ENCODE measurements around the gene SLC36A2.
"Not testable (repeated sequence)": the region's sequence is repeated elsewhere in the genome, so short reads cannot be mapped to it uniquely, and the experiment has no call there.

The SLC36A2 gene

GRCh38 chr5:151317871-151318270 is 29.5 kb downstream of the SLC36A2 start:
- peaks cover 5% of the 10 kb centered on the region for H3K4me1 ChIP-seq (ENCODE audit: insufficient read depth, low read length)

GRCh38 chr5:151315998-151316597 is 31.3 kb downstream of the SLC36A2 start:
- Histone ChIP-seq H3K36me3 (ENCODE audit: insufficient read depth, low read length) (no peaks in the 10 kb centered on the region), H2AFZ (ENCODE audit: low read depth, low read length) (no peak overlapping the region), H3K9me3 (ENCODE audit: low read length) (no peaks in the 10 kb centered on the region), H3K4me3 (ENCODE audit: low read length) (no peak overlapping the region), H3K27me3 (ENCODE audit: insufficient read depth, low read length) (no peaks in the 10 kb centered on the region), H3K4me1 (ENCODE audit: insufficient read depth, low read length) (no peaks in the 10 kb centered on the region)

More at GRCh38 chr5:151317871-151318270, 29.5 kb downstream of the SLC36A2 start:
- Histone ChIP-seq H3K9me3 (ENCODE audit: low read length) (no peaks in the 10 kb centered on the region), H3K36me3 (ENCODE audit: insufficient read depth, low read length) (no peaks in the 10 kb centered on the region), H3K4me3 (ENCODE audit: low read length) (no peak overlapping the region), H2AFZ (ENCODE audit: low read depth, low read length) (no peak overlapping the region), H3K27me3 (ENCODE audit: insufficient read depth, low read length) (no peaks in the 10 kb centered on the region)

- no peak overlapping the region for H3K4me3 ChIP-seq (ENCODE audit: low read length)
- no peaks in the 10 kb centered on the region for H3K9me3 ChIP-seq (ENCODE audit: low read length)
- H2AFZ ChIP-seq (ENCODE audit: low read depth, low read length): no peak overlapping the region
- no peaks in the 10 kb centered on the region for H3K27me3 ChIP-seq (ENCODE audit: insufficient read depth, low read length)
- H3K4me1 ChIP-seq (ENCODE audit: insufficient read depth, low read length): no peaks in the 10 kb centered on the region
- H3K36me3 ChIP-seq (ENCODE audit: insufficient read depth, low read length): no peaks in the 10 kb centered on the region
These were observed 34.0 kb downstream of the SLC36A2 start for GRCh38 chr5:151313357-151313756.

- Histone ChIP-seq H3K9me3 (ENCODE audit: low read length) (no peaks in the 10 kb centered on the region), H3K27me3 (ENCODE audit: insufficient read depth, low read length) (no peaks in the 10 kb centered on the region), H3K4me3 (ENCODE audit: low read length) (no peak overlapping the region), H3K36me3 (ENCODE audit: insufficient read depth, low read length) (no peaks in the 10 kb centered on the region), H3K4me1 (ENCODE audit: insufficient read depth, low read length) (no peaks in the 10 kb centered on the region), H2AFZ (ENCODE audit: low read depth, low read length) (no peak overlapping the region)
These were observed 34.5 kb downstream of the SLC36A2 start for GRCh38 chr5:151312756-151313324.

- Histone ChIP-seq H2AFZ (ENCODE audit: low read depth, low read length) (no peak overlapping the region), H3K4me1 (ENCODE audit: insufficient read depth, low read length) (no peaks in the 10 kb centered on the region), H3K4me3 (ENCODE audit: low read length) (no peak overlapping the region), H3K36me3 (ENCODE audit: insufficient read depth, low read length) (no peaks in the 10 kb centered on the region), H3K27me3 (ENCODE audit: insufficient read depth, low read length) (no peaks in the 10 kb centered on the region), H3K9me3 (ENCODE audit: low read length) (no peaks in the 10 kb centered on the region)
These were observed 36.4 kb downstream of the SLC36A2 start for GRCh38 chr5:151310932-151311331.

- H3K27me3 ChIP-seq (ENCODE audit: insufficient read depth, low read length); H2AFZ ChIP-seq (ENCODE audit: low read depth, low read length); H3K36me3 ChIP-seq (ENCODE audit: insufficient read depth, low read length); H3K4me3 ChIP-seq (ENCODE audit: low read length); H3K9me3 ChIP-seq (ENCODE audit: low read length); H3K4me1 ChIP-seq (ENCODE audit: insufficient read depth, low read length): not testable (repeated sequence)
These were observed 37.5 kb downstream of the SLC36A2 start for GRCh38 chr5:151309821-151310220.

GRCh38 chr5:151309266-151309665 is 38.1 kb downstream of the SLC36A2 start:
- not testable (repeated sequence) for H3K36me3 ChIP-seq (ENCODE audit: insufficient read depth, low read length); H2AFZ ChIP-seq (ENCODE audit: low read depth, low read length); H3K4me1 ChIP-seq (ENCODE audit: insufficient read depth, low read length); H3K4me3 ChIP-seq (ENCODE audit: low read length); H3K9me3 ChIP-seq (ENCODE audit: low read length); H3K27me3 ChIP-seq (ENCODE audit: insufficient read depth, low read length)

GRCh38 chr5:151303666-151304065 is 43.7 kb downstream of the SLC36A2 start, which contains the start of gene SLC36A3:
SLC36A3 (minus strand) TSS chr5:151303766; CDS start chr5:151303354, 412 bp downstream.
- no peak within 1 kb of the TSS for H2AFZ ChIP-seq (ENCODE audit: low read depth, low read length)
- no peaks in the 10 kb centered on the region for H3K36me3 ChIP-seq (ENCODE audit: insufficient read depth, low read length)
- H3K4me1 ChIP-seq (ENCODE audit: insufficient read depth, low read length): no peaks in the 10 kb centered on the region
- H3K27me3 ChIP-seq (ENCODE audit: insufficient read depth, low read length): no peaks in the 10 kb centered on the region
- H3K9me3 ChIP-seq (ENCODE audit: low read length): no peaks in the 10 kb centered on the region
- H3K4me3 ChIP-seq (ENCODE audit: low read length): no peak within 1 kb of the TSS

GRCh38 chr5:151298063-151298855 is 49.1 kb downstream of the SLC36A2 start:
- H3K27me3 ChIP-seq (ENCODE audit: insufficient read depth, low read length): no peaks in the 10 kb centered on the region

GRCh38 chr5:151296974-151297373 is 50.4 kb downstream of the SLC36A2 start:
- no peaks in the 10 kb centered on the region for H3K4me1 ChIP-seq (ENCODE audit: insufficient read depth, low read length)
- H3K9me3 ChIP-seq (ENCODE audit: low read length): no peaks in the 10 kb centered on the region
- no peaks in the 10 kb centered on the region for H3K27me3 ChIP-seq (ENCODE audit: insufficient read depth, low read length)
- H3K4me3 ChIP-seq (ENCODE audit: low read length): no peak overlapping the region
- no peak overlapping the region for H2AFZ ChIP-seq (ENCODE audit: low read depth, low read length)
- H3K36me3 ChIP-seq (ENCODE audit: insufficient read depth, low read length): no peaks in the 10 kb centered on the region

More at GRCh38 chr5:151298063-151298855, 49.1 kb downstream of the SLC36A2 start:
- Histone ChIP-seq H3K4me3 (ENCODE audit: low read length) (no peak overlapping the region), H2AFZ (ENCODE audit: low read depth, low read length) (no peak overlapping the region), H3K4me1 (ENCODE audit: insufficient read depth, low read length) (no peaks in the 10 kb centered on the region), H3K9me3 (ENCODE audit: low read length) (no peaks in the 10 kb centered on the region), H3K36me3 (ENCODE audit: insufficient read depth, low read length) (no peaks in the 10 kb centered on the region)

- H3K4me3 ChIP-seq (ENCODE audit: low read length): no peak overlapping the region
- H3K9me3 ChIP-seq (ENCODE audit: low read length): no peaks in the 10 kb centered on the region
- H3K27me3 ChIP-seq (ENCODE audit: insufficient read depth, low read length): no peaks in the 10 kb centered on the region
- H3K4me1 ChIP-seq (ENCODE audit: insufficient read depth, low read length): no peaks in the 10 kb centered on the region
- H3K36me3 ChIP-seq (ENCODE audit: insufficient read depth, low read length): no peaks in the 10 kb centered on the region
- H2AFZ ChIP-seq (ENCODE audit: low read depth, low read length): no peak overlapping the region
These were observed 50.9 kb downstream of the SLC36A2 start for GRCh38 chr5:151296478-151296830.

GRCh38 chr5:151295791-151296477 is 51.4 kb downstream of the SLC36A2 start:
- no peaks in the 10 kb centered on the region for H3K4me1 ChIP-seq (ENCODE audit: insufficient read depth, low read length)
- no peak overlapping the region for H2AFZ ChIP-seq (ENCODE audit: low read depth, low read length)
- no peaks in the 10 kb centered on the region for H3K27me3 ChIP-seq (ENCODE audit: insufficient read depth, low read length)
- no peak overlapping the region for H3K4me3 ChIP-seq (ENCODE audit: low read length)
- H3K9me3 ChIP-seq (ENCODE audit: low read length): no peaks in the 10 kb centered on the region
- H3K36me3 ChIP-seq (ENCODE audit: insufficient read depth, low read length): no peaks in the 10 kb centered on the region

- Histone ChIP-seq H3K27me3 (ENCODE audit: insufficient read depth, low read length) (no peaks in the 10 kb centered on the region), H3K9me3 (ENCODE audit: low read length) (no peaks in the 10 kb centered on the region), H3K4me1 (ENCODE audit: insufficient read depth, low read length) (no peaks in the 10 kb centered on the region), H2AFZ (ENCODE audit: low read depth, low read length) (no peak overlapping the region), H3K36me3 (ENCODE audit: insufficient read depth, low read length) (no peaks in the 10 kb centered on the region), H3K4me3 (ENCODE audit: low read length) (no peak overlapping the region)
These were observed 52.2 kb downstream of the SLC36A2 start for GRCh38 chr5:151295138-151295537.
